Measurements from ENCODE around the gene CCDC85C.

DNA sequence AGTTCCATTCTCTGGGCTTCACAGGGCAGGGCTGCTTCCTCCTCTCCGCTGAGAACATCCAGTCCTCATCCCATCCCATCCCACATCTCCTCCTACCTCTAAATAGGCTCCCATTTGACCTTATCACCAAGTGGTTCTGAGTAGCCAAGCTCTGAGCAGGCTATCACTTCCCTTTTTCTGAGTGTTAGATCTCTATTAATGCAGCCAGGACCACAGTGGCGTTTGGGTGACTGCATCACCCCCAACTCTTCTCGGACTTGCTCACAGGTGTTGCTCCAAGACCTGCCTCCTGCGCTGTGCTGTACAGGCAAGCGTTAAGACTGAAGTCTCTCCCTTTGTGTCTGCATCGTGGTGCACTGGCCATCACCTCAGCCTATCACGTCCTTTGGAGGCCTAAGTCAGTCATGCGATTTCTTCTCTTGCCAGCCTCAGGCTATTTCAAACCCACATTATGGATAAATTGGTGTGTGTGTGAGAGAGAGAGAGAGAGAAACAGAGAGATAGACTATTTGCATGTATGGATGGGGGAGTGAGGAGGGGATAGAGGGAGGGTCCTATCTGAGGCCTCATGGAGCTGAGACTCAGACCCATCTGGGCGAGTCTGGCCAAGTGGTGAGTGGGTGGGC is 28.5 kb upstream of the CCDC85C start:
- TF ChIP-seq, protein P1, sequence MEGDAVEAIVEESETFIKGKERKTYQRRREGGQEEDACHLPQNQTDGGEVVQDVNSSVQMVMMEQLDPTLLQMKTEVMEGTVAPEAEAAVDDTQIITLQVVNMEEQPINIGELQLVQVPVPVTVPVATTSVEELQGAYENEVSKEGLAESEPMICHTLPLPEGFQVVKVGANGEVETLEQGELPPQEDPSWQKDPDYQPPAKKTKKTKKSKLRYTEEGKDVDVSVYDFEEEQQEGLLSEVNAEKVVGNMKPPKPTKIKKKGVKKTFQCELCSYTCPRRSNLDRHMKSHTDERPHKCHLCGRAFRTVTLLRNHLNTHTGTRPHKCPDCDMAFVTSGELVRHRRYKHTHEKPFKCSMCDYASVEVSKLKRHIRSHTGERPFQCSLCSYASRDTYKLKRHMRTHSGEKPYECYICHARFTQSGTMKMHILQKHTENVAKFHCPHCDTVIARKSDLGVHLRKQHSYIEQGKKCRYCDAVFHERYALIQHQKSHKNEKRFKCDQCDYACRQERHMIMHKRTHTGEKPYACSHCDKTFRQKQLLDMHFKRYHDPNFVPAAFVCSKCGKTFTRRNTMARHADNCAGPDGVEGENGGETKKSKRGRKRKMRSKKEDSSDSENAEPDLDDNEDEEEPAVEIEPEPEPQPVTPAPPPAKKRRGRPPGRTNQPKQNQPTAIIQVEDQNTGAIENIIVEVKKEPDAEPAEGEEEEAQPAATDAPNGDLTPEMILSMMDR (IDR thresholded peaks at IDR 0.05; ENCODE audit: low read depth, low read length, missing input control) = no peak
- TF ChIP-seq, protein P2, sequence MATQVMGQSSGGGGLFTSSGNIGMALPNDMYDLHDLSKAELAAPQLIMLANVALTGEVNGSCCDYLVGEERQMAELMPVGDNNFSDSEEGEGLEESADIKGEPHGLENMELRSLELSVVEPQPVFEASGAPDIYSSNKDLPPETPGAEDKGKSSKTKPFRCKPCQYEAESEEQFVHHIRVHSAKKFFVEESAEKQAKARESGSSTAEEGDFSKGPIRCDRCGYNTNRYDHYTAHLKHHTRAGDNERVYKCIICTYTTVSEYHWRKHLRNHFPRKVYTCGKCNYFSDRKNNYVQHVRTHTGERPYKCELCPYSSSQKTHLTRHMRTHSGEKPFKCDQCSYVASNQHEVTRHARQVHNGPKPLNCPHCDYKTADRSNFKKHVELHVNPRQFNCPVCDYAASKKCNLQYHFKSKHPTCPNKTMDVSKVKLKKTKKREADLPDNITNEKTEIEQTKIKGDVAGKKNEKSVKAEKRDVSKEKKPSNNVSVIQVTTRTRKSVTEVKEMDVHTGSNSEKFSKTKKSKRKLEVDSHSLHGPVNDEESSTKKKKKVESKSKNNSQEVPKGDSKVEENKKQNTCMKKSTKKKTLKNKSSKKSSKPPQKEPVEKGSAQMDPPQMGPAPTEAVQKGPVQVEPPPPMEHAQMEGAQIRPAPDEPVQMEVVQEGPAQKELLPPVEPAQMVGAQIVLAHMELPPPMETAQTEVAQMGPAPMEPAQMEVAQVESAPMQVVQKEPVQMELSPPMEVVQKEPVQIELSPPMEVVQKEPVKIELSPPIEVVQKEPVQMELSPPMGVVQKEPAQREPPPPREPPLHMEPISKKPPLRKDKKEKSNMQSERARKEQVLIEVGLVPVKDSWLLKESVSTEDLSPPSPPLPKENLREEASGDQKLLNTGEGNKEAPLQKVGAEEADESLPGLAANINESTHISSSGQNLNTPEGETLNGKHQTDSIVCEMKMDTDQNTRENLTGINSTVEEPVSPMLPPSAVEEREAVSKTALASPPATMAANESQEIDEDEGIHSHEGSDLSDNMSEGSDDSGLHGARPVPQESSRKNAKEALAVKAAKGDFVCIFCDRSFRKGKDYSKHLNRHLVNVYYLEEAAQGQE (IDR thresholded peaks at IDR 0.05) = no peak
- no peak for TF ChIP-seq RXRA (IDR thresholded peaks at IDR 0.05)
- TF ChIP-seq, protein P3, sequence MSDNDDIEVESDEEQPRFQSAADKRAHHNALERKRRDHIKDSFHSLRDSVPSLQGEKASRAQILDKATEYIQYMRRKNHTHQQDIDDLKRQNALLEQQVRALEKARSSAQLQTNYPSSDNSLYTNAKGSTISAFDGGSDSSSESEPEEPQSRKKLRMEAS (IDR thresholded peaks at IDR 0.05) = no peak
- TF ChIP-seq GABPA (IDR thresholded peaks at IDR 0.05 in 1 of 2, conservative IDR thresholded peaks at IDR 0.05 in 1 of 2) = no peak
- no peak for TF ChIP-seq EGR1 (IDR thresholded peaks at IDR 0.05; ENCODE audit: low read depth in 2 of 2)

Measured in liver (tissue), 3 donors.